Measurements from ENCODE around the gene EBI3. TPM values are rescaled to one million over a fixed set of nuclear protein-coding genes. Genes with fewer than 3 reads are reported as not detected.

Gene EBI3
- total and polyA plus RNA-seq, 2 of the 13 experiments (the other 11 are each of a cell fraction or from before 2014, with no cell fraction given): 3.4 TPM; not detected in 1

GRCh38 chr19:4233282-4233853, 4.0 kb downstream of the EBI3 start (continued):
- no peak for TF ChIP-seq ATF1 (CRISPR knock-in tag; IDR thresholded peaks at IDR 0.05)
- no peak for TF ChIP-seq MLX (CRISPR knock-in tag; IDR thresholded peaks at IDR 0.05)
- TF ChIP-seq E2F2 (CRISPR knock-in tag; IDR thresholded peaks at IDR 0.05; ENCODE audit: borderline replicate concordance): no peak
- no peak for TF ChIP-seq MTA3 (CRISPR knock-in tag; IDR thresholded peaks at IDR 0.05)
- TF ChIP-seq ZNF207 (IDR thresholded peaks at IDR 0.05; ENCODE audit: borderline replicate concordance): no peak
- no peak for TF ChIP-seq ZNF644 (CRISPR knock-in tag; IDR thresholded peaks at IDR 0.05; ENCODE audit: low read depth)
- TF ChIP-seq ZFP90 (CRISPR knock-in tag; IDR thresholded peaks at IDR 0.05; ENCODE audit: borderline replicate concordance): no peak
- no peak for TF ChIP-seq ZNF891 (CRISPR knock-in tag; IDR thresholded peaks at IDR 0.05)
- TF ChIP-seq ATF2 (CRISPR knock-in tag; IDR thresholded peaks at IDR 0.05): no peak
- TF ChIP-seq RFXAP (CRISPR knock-in tag; IDR thresholded peaks at IDR 0.05; ENCODE audit: borderline replicate concordance): no peak
- no peak for TF ChIP-seq ZNF326 (CRISPR knock-in tag; IDR thresholded peaks at IDR 0.05; ENCODE audit: borderline replicate concordance)
- TF ChIP-seq IRF1 (CRISPR knock-in tag; IDR thresholded peaks at IDR 0.05; ENCODE audit: low read depth): no peak
- TF ChIP-seq ZNF816 (CRISPR knock-in tag; IDR thresholded peaks at IDR 0.05; ENCODE audit: borderline replicate concordance): no peak
- TF ChIP-seq ZSCAN29 (CRISPR knock-in tag; conservative IDR thresholded peaks at IDR 0.05): no peak
- TF ChIP-seq RARA (CRISPR knock-in tag; IDR thresholded peaks at IDR 0.05): no peak; the same call in 1 of the 2 replicates
- TF ChIP-seq FUBP1 (CRISPR knock-in tag; IDR thresholded peaks at IDR 0.05; ENCODE audit: borderline replicate concordance): no peak
